HUES48 (cell line): ENCODE data around the gene IRF6.
A peak's percentile ranks its signal among the peaks of the same experiment; 100 is the strongest.

Experiments used
- H3K27ac ChIP-seq: one replicate; pipeline ENCODE4 v1.7.0; 2013; ENCODE audit warnings: low read depth, low read length, inconsistent platforms
- H3K27me3 ChIP-seq: 2 replicates; pipeline ENCODE4 v1.6.1; 2013; ENCODE audit warnings: mild to moderate bottlenecking, low read length; ENCODE audit not compliant: control insufficient read depth, insufficient read depth
- H3K36me3 ChIP-seq: 2 replicates; pipeline ENCODE4 v1.6.1; 2013; ENCODE audit warnings: low read length; ENCODE audit not compliant: control insufficient read depth, insufficient read depth
- H3K4me1 ChIP-seq: 2 replicates; pipeline ENCODE4 v1.6.1; 2013; ENCODE audit warnings: mild to moderate bottlenecking, low read length; ENCODE audit not compliant: control insufficient read depth, insufficient read depth
- H3K4me3 ChIP-seq: 2 replicates; pipeline ENCODE4 v1.5.1; 2013; ENCODE audit warnings: mild to moderate bottlenecking, low read depth, low read length
- H3K9ac ChIP-seq: 2 replicates; pipeline ENCODE4 v1.6.1; 2013; ENCODE audit warnings: mild to moderate bottlenecking, low read depth, low read length, moderate library complexity
- H3K9me3 ChIP-seq: 2 replicates; pipeline ENCODE4 v1.6.1; 2013; ENCODE audit warnings: low read length; ENCODE audit not compliant: control insufficient read depth, insufficient read depth

IRF6 gene

GRCh38 chr1:209787551-209787950 lies 18.4 kb downstream of the IRF6 start:
- peaks cover 4% of the 10 kb centered on the region for H3K4me1 ChIP-seq
- H3K27me3 ChIP-seq = no peaks in the 10 kb centered on the region
- no peak overlapping the region for H3K27ac ChIP-seq
- H3K4me3 ChIP-seq = no peak overlapping the region
- no peak overlapping the region for H3K9ac ChIP-seq
- H3K9me3 ChIP-seq = no peaks in the 10 kb centered on the region
- H3K36me3 ChIP-seq = peaks cover 42% of the 10 kb centered on the region

- H3K36me3 ChIP-seq = peaks cover 34% of the 10 kb centered on the region
These were observed 19.8 kb downstream of the IRF6 start for GRCh38 chr1:209786146-209786545.

GRCh38 chr1:209785592-209785991 lies 20.4 kb downstream of the IRF6 start:
- Histone ChIP-seq H3K27me3 (no peaks in the 10 kb centered on the region), H3K27ac (no peak overlapping the region), H3K4me1 (peaks cover 4% of the 10 kb centered on the region), H3K9ac (no peak overlapping the region), H3K9me3 (no peaks in the 10 kb centered on the region), H3K36me3 (peaks cover 29% of the 10 kb centered on the region), H3K4me3 (no peak overlapping the region)

More at GRCh38 chr1:209786146-209786545, 19.8 kb downstream of the IRF6 start:
- no peak overlapping the region for H3K27ac ChIP-seq
- peaks cover 4% of the 10 kb centered on the region for H3K4me1 ChIP-seq
- H3K4me3 ChIP-seq = no peak overlapping the region
- H3K27me3 ChIP-seq = no peaks in the 10 kb centered on the region
- H3K9ac ChIP-seq = no peak overlapping the region
- no peaks in the 10 kb centered on the region for H3K9me3 ChIP-seq

- Histone ChIP-seq H3K4me3 (peak within 1 kb of the TSS; percentile 96), H3K36me3 (peaks cover 18% of the 10 kb centered on the region), H3K4me1 (peaks cover 4% of the 10 kb centered on the region), H3K9ac (peak within 1 kb of the TSS; percentile 82), H3K27ac (peak within 1 kb of the TSS; percentile 76), H3K9me3 (no peaks in the 10 kb centered on the region), H3K27me3 (no peaks in the 10 kb centered on the region)
These were observed 21.4 kb downstream of the IRF6 start, which contains the start of gene C1orf74 for GRCh38 chr1:209784265-209785169. C1orf74 (minus strand) TSS chr1:209784559; CDS start chr1:209783634, 925 bp downstream.

GRCh38 chr1:209783386-209783785 lies 22.6 kb downstream of the IRF6 start:
- H3K9me3 ChIP-seq = no peaks in the 10 kb centered on the region
- 0 out of 2 replicates have a peak overlapping the region, but pooled peaks have one; percentile 82 for H3K9ac ChIP-seq
- peak overlapping the region; percentile 96 for H3K4me3 ChIP-seq
- H3K27me3 ChIP-seq = no peaks in the 10 kb centered on the region
- H3K4me1 ChIP-seq = peaks cover 4% of the 10 kb centered on the region
- H3K27ac ChIP-seq = no peak overlapping the region
- peaks cover 7% of the 10 kb centered on the region for H3K36me3 ChIP-seq

GRCh38 chr1:209780268-209780667 lies 25.7 kb downstream of the IRF6 start:
- no peaks in the 10 kb centered on the region for H3K27me3 ChIP-seq
- H3K36me3 ChIP-seq = peaks cover 6% of the 10 kb centered on the region
- no peak overlapping the region for H3K27ac ChIP-seq
- no peak overlapping the region for H3K9ac ChIP-seq
- no peak overlapping the region for H3K4me3 ChIP-seq
- H3K9me3 ChIP-seq = no peaks in the 10 kb centered on the region
- peaks cover 4% of the 10 kb centered on the region for H3K4me1 ChIP-seq

GRCh38 chr1:209778102-209778501 lies 27.8 kb downstream of the IRF6 start:
- Histone ChIP-seq H3K9me3 (no peaks in the 10 kb centered on the region), H3K27me3 (no peaks in the 10 kb centered on the region), H3K4me1 (no peaks in the 10 kb centered on the region), H3K4me3 (no peak overlapping the region), H3K9ac (no peak overlapping the region), H3K36me3 (peaks cover 6% of the 10 kb centered on the region), H3K27ac (no peak overlapping the region)

- Histone ChIP-seq H3K27me3 (no peaks in the 10 kb centered on the region), H3K27ac (no peak overlapping the region), H3K36me3 (peaks cover 1% of the 10 kb centered on the region), H3K9ac (no peak overlapping the region), H3K4me1 (no peaks in the 10 kb centered on the region), H3K4me3 (no peak overlapping the region), H3K9me3 (no peaks in the 10 kb centered on the region)
These were observed 28.4 kb downstream of the IRF6 start for GRCh38 chr1:209777587-209777986.

GRCh38 chr1:209775678-209776077 lies 30.3 kb downstream of the IRF6 start:
- no peaks in the 10 kb centered on the region for H3K27me3 ChIP-seq
- H3K9me3 ChIP-seq = no peaks in the 10 kb centered on the region
- H3K4me1 ChIP-seq = no peaks in the 10 kb centered on the region
- no peak overlapping the region for H3K4me3 ChIP-seq
- no peaks in the 10 kb centered on the region for H3K36me3 ChIP-seq
- H3K27ac ChIP-seq = no peak overlapping the region
- H3K9ac ChIP-seq = no peak overlapping the region

- Histone ChIP-seq H3K4me3 (no peak overlapping the region), H3K9me3 (no peaks in the 10 kb centered on the region), H3K36me3 (no peaks in the 10 kb centered on the region), H3K9ac (no peak overlapping the region), H3K27me3 (no peaks in the 10 kb centered on the region), H3K4me1 (no peaks in the 10 kb centered on the region), H3K27ac (no peak overlapping the region)
These were observed 31.4 kb downstream of the IRF6 start for GRCh38 chr1:209774592-209774991.

GRCh38 chr1:209772126-209772525 lies 33.8 kb downstream of the IRF6 start:
- Histone ChIP-seq H3K9me3 (no peaks in the 10 kb centered on the region), H3K36me3 (no peaks in the 10 kb centered on the region), H3K4me1 (no peaks in the 10 kb centered on the region), H3K9ac (no peak overlapping the region), H3K4me3 (no peak overlapping the region), H3K27ac (no peak overlapping the region), H3K27me3 (no peaks in the 10 kb centered on the region)
